Heart left ventricle (tissue), 13 donors: ENCODE measurements around the gene WHAMM.

Experiments used
- CTCF ChIP-seq, 12 donors: fragments of 200-600 bp; sonication (generic) in 4 of 12; IDR thresholded peaks; one replicate each; pipeline versions ENCODE4 v1.5.0 to v1.8.0; 2018 to 2022; ENCODE audit warnings: antibody characterized with exemption in 12 of 12, mild to moderate bottlenecking in 5 of 12
- POLR2A ChIP-seq, 2 donors: fragments of 450-650 bp; IDR thresholded peaks; one replicate each; pipeline ENCODE4 v1.6.1; 2017; ENCODE audit warnings: antibody characterized with exemption in 2 of 2, mild to moderate bottlenecking in 2 of 2, moderate library complexity in 2 of 2
- donor health status: ischemic (EF 13 %, LVEDD 7.1; RV severe dilation, severe dysfunction).
- donor health status: DM: no; HTN: yes; CAD: no.
- donor health status: DM: no; HTN: no; CAD: no.
- donor health status: ischemic (EF 25% LVEDD 6.9; RV normal size, moderate dysfunction).
- donor health status: ischemic (EF 25% LVEDD 5.7; RV mildly dilated, moderate dysfunction).
- donor health status: ischemic (EF 35%, LVEDD 5.7; RV mildly dilated, moderate dysfunction).
- donor health status: nonischemic (EF 11% LVEDD 7.7; RV severe dilation, severe dysfunction).
- donor health status: DM: yes; HTN: yes; CAD: no.
- donor health status: PGD.
- donor health status: ischemic (EF 29% LVEDD 5.4; RV normal size, mild dysfunction).
- donor health status: nonischemic (EF 23%, LVEDD 6.1; RV moderate dilation, normal function).

- TF ChIP-seq POLR2A (IDR thresholded peaks at IDR 0.05): no peak
- no peak for TF ChIP-seq CTCF (IDR thresholded peaks at IDR 0.05)
Observed at GRCh38 chr15:82833362-82833682, 23.9 kb downstream of the WHAMM start.
